ENCODE results near the gene SRSF3. TPM values are rescaled to one million over a fixed set of nuclear protein-coding genes. Genes with fewer than 3 reads are reported as not detected.

The SRSF3 gene
- total RNA-seq, 1 experiment from 2014 or later: 297 TPM

- TF ChIP-seq CTCF (conservative IDR thresholded peaks at IDR 0.05; ENCODE audit: low read depth, low read length) (no peak), EZH2 (IDR thresholded peaks at IDR 0.05; ENCODE audit: low read length, unreplicated experiment) (no peak), EZH2phosphoT487 (IDR thresholded peaks at IDR 0.05; ENCODE audit: borderline replicate concordance, low read length) (no peak)
- Histone ChIP-seq H3K4me3 (ENCODE audit: low read length) (no peak overlapping the region), H3K9me2 (replicated peaks; ENCODE audit: low read length) (no peaks in the 10 kb centered on the region), H3K79me2 (ENCODE audit: low read length) (no peaks in the 10 kb centered on the region), H3K4me2 (ENCODE audit: low read length) (no peak overlapping the region), H3K36me3 (ENCODE audit: low read depth, low read length) (peaks cover 28% of the 10 kb centered on the region), H3K9ac (ENCODE audit: low read length) (no peak overlapping the region), H3K4me1 (ENCODE audit: insufficient read depth, low read length) (peaks cover 17% of the 10 kb centered on the region), H3K27ac (ENCODE audit: low read length) (no peak overlapping the region), H3K27me3 (ENCODE audit: low read length) (no peaks in the 10 kb centered on the region), H2AFZ (ENCODE audit: low read length) (no peak overlapping the region), H3F3A (ENCODE audit: low read length, unreplicated experiment) (peaks cover 20% of the 10 kb centered on the region), H4K20me1 (ENCODE audit: low read length) (peaks cover 15% of the 10 kb centered on the region), H3K9me3 (ENCODE audit: low read length) (no peaks in the 10 kb centered on the region)
- ATAC-seq: no peak
- POLR2A ChIA-PET (ENCODE audit: unreplicated experiment): no interaction called here
- no peak for DNase-seq
- intact Hi-C loops (cut with micrococcal nuclease): loop anchor here (10.0 kb wide), 1 partner anchor 111 kb away; no protein-coding TSS in a partner anchor
- BruUV-seq (replicated peaks): no TSS peak
- CTCF ChIA-PET: no interaction called here
Measured at GRCh38 chr6:36613200-36613995, 19.2 kb downstream of the SRSF3 start.

DNA sequence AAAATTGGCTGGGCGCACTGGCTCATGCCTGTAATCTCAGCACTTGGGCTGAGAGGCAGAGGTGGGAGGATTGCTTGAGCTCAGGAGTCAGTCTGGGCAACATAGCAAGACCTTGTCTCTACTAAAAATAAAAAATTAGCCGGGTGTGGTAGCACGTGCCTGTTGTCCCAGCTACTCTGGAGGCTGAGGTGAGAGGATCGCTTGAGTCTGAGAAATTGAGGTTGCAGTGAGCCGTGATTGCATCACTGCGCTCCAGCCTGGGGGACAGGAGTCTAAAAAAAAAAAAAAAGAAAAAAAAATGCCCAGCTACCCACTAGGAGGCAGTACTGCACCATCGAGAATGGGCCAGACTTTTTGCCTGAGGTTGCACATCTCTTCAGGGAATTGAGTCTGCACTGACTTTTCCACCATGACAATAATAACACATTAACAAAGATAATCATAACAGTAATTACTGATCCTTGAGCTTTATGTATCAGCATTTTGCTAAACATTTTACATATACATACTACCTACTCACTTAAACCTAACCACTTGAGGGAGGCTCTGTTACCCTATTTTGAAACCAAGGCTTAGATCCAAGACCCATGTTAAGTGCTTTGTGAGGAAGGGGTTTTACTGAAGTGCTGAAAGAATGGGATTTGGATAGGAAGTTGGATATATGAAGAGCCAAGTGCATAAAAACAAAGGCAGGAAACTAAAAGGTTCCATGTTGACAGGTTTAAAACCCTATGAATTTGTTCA, 21.0 kb downstream of the SRSF3 start:
- intact Hi-C loops (cut with micrococcal nuclease): loop anchor here (10.0 kb wide), 1 partner anchor 110 kb away; no protein-coding TSS in a partner anchor
- ATAC-seq: no peak

More for the DNA sequence above, 21.0 kb downstream of the SRSF3 start:
- Histone ChIP-seq H3K9ac (ENCODE audit: low read length) (no peak overlapping the region), H3F3A (ENCODE audit: low read length, unreplicated experiment) (peaks cover 14% of the 10 kb centered on the region), H3K27ac (ENCODE audit: low read length) (no peak overlapping the region), H3K9me3 (ENCODE audit: low read length) (no peaks in the 10 kb centered on the region), H3K79me2 (ENCODE audit: low read length) (no peaks in the 10 kb centered on the region), H3K36me3 (ENCODE audit: low read depth, low read length) (peaks cover 17% of the 10 kb centered on the region; the same call in 1 of the 2 replicates), H3K4me2 (ENCODE audit: low read length) (no peak overlapping the region), H4K20me1 (ENCODE audit: low read length) (0 out of 2 replicates have a peak, but pooled peaks cover 4% of the 10 kb centered on the region), H3K27me3 (ENCODE audit: low read length) (no peaks in the 10 kb centered on the region), H3K4me1 (ENCODE audit: insufficient read depth, low read length) (peaks cover 17% of the 10 kb centered on the region), H3K4me3 (ENCODE audit: low read length) (no peak overlapping the region), H3K9me2 (replicated peaks; ENCODE audit: low read length) (no peaks in the 10 kb centered on the region), H2AFZ (ENCODE audit: low read length) (no peak overlapping the region)
- ChIA-PET CTCF (interaction anchor here (0.6 to 1.2 kb wide), 16 partner anchors 18 to 557 kb away, joined by 3 to 12 read pairs (median 4); partner anchors contain the start of gene CDKN1A), POLR2A (ENCODE audit: unreplicated experiment) (interaction anchor here (0.7 kb wide), 1 partner anchor 113 kb away, joined by 3 read pairs; no protein-coding TSS in a partner anchor)
- peak; percentile 70 for DNase-seq
- BruUV-seq (replicated peaks): no TSS peak
- TF ChIP-seq EZH2 (IDR thresholded peaks at IDR 0.05; ENCODE audit: low read length, unreplicated experiment) (no peak), CTCF (conservative IDR thresholded peaks at IDR 0.05; ENCODE audit: low read depth, low read length) (peak; percentile 87)
